HepG2 (cell line): ENCODE data around the gene RPS14. TPM values are rescaled to one million over a fixed set of nuclear protein-coding genes. Genes with fewer than 3 reads are reported as not detected.

Experiments
- ARNT2 ChIP-seq: sonication (generic); formaldehyde crosslinking; IDR thresholded peaks from 2 replicates; pipeline ENCODE4 v1.8.0; 2022; ENCODE audit warnings: mild to moderate bottlenecking, low read depth, missing genetic modification reagents, moderate library complexity
- FOXP1 ChIP-seq, 2 experiments: fragments of 450-650 bp in 1 of 2; IDR thresholded peaks; 2 replicates each; pipeline ENCODE4 v1.6.1; 2017 to 2018; ENCODE audit warnings: antibody characterized with exemption in 1 of 2
- HOXA5 ChIP-seq: sonication (generic); formaldehyde crosslinking; IDR thresholded peaks from 2 replicates; pipeline ENCODE4 v1.4.0; 2020; ENCODE audit warnings: missing genetic modification reagents
- NBN ChIP-seq: fragments of 450-650 bp; conservative IDR thresholded peaks from 2 replicates; pipeline ENCODE4 v1.6.1; 2017
- RBAK ChIP-seq: sonication (generic); formaldehyde crosslinking; IDR thresholded peaks from 2 replicates; pipeline ENCODE4 v1.5.1; 2020; ENCODE audit warnings: mild to moderate bottlenecking, missing genetic modification reagents
- SAFB2 ChIP-seq: sonication (generic); formaldehyde crosslinking; IDR thresholded peaks from 2 replicates; pipeline ENCODE4 v1.5.1; 2020; ENCODE audit warnings: missing genetic modification reagents, low read depth, mild to moderate bottlenecking, borderline replicate concordance
- SNAPC5 ChIP-seq: sonication (generic); formaldehyde crosslinking; IDR thresholded peaks from 2 replicates; pipeline ENCODE4 v1.8.1; 2023; ENCODE audit warnings: mild to moderate bottlenecking, missing genetic modification reagents, borderline replicate concordance
- TEAD3 ChIP-seq: optimal IDR thresholded peaks from 2 replicates; pipeline ENCODE3; 2016; ENCODE audit warnings: borderline replicate concordance
- TRIM24 ChIP-seq: sonication (generic); formaldehyde crosslinking; IDR thresholded peaks from 2 replicates; pipeline ENCODE4 v1.8.0; 2022; ENCODE audit warnings: mild to moderate bottlenecking, missing genetic modification reagents
- UBTF ChIP-seq: sonication (generic); formaldehyde crosslinking; IDR thresholded peaks from 2 replicates; pipeline ENCODE4 v1.4.0; 2020; ENCODE audit warnings: mild to moderate bottlenecking, missing genetic modification reagents
- ZBTB25 ChIP-seq: IDR thresholded peaks from 2 replicates; pipeline ENCODE4 v1.6.1; 2018; ENCODE audit warnings: missing genetic modification reagents
- ZFX ChIP-seq: sonication (generic); formaldehyde crosslinking; IDR thresholded peaks from 2 replicates; pipeline ENCODE4 v1.4.0; 2020; ENCODE audit warnings: mild to moderate bottlenecking, low read depth, missing genetic modification reagents, moderate library complexity
- ZMYM2 ChIP-seq: sonication (generic); formaldehyde crosslinking; IDR thresholded peaks from 2 replicates; pipeline ENCODE4 v1.8.0; 2022; ENCODE audit warnings: mild to moderate bottlenecking, missing genetic modification reagents
- ZNF12 ChIP-seq: sonication (generic); formaldehyde crosslinking; IDR thresholded peaks from 2 replicates; pipeline ENCODE4 v1.5.0; 2020; ENCODE audit warnings: missing genetic modification reagents
- ZNF143 ChIP-seq: sonication (generic); formaldehyde crosslinking; IDR thresholded peaks from 2 replicates; pipeline ENCODE4 v1.4.0; 2020; ENCODE audit warnings: missing genetic modification reagents
- ZNF20 ChIP-seq: sonication (generic); formaldehyde crosslinking; IDR thresholded peaks from 2 replicates; pipeline ENCODE4 v1.4.0; 2020; ENCODE audit warnings: mild to moderate bottlenecking, moderate library complexity, missing genetic modification reagents
- ZNF251 ChIP-seq: sonication (generic); formaldehyde crosslinking; IDR thresholded peaks from 2 replicates; pipeline ENCODE4 v1.9.0; 2021; ENCODE audit warnings: mild to moderate bottlenecking, missing genetic modification reagents
- ZNF34 ChIP-seq: sonication (generic); formaldehyde crosslinking; IDR thresholded peaks from 2 replicates; pipeline ENCODE4 v1.4.0; 2020; ENCODE audit warnings: mild to moderate bottlenecking, missing genetic modification reagents, borderline replicate concordance
- ZNF383 ChIP-seq: sonication (generic); formaldehyde crosslinking; IDR thresholded peaks from 2 replicates; pipeline ENCODE4 v1.4.0; 2020; ENCODE audit warnings: missing genetic modification reagents, mild to moderate bottlenecking, borderline replicate concordance
- ZNF496 ChIP-seq: sonication (generic); formaldehyde crosslinking; IDR thresholded peaks from 2 replicates; pipeline ENCODE4 v1.8.1; 2023; ENCODE audit warnings: mild to moderate bottlenecking, moderate library complexity, missing genetic modification reagents; ENCODE audit not compliant: insufficient replicate concordance
- ZNF530 ChIP-seq: sonication (generic); formaldehyde crosslinking; IDR thresholded peaks from 2 replicates; pipeline ENCODE4 v1.5.0; 2020; ENCODE audit warnings: low read depth, mild to moderate bottlenecking, missing genetic modification reagents
- ZNF546 ChIP-seq: sonication (generic); formaldehyde crosslinking; conservative IDR thresholded peaks from 2 replicates; pipeline ENCODE4 v1.8.1; 2023; ENCODE audit warnings: mild to moderate bottlenecking, missing genetic modification reagents
- ZNF761 ChIP-seq: sonication (generic); formaldehyde crosslinking; conservative IDR thresholded peaks from 2 replicates; pipeline ENCODE4 v1.4.0; 2020; ENCODE audit warnings: mild to moderate bottlenecking, missing genetic modification reagents
- ZNF772 ChIP-seq: sonication (generic); formaldehyde crosslinking; IDR thresholded peaks from 2 replicates; pipeline ENCODE4 v1.5.0; 2020; ENCODE audit warnings: mild to moderate bottlenecking, missing genetic modification reagents
- ZNF792 ChIP-seq: IDR thresholded peaks from 2 replicates; pipeline ENCODE4 v1.6.1; 2016
- ZXDC ChIP-seq: sonication (generic); formaldehyde crosslinking; IDR thresholded peaks from 2 replicates; pipeline ENCODE4 v1.5.0; 2020; ENCODE audit warnings: mild to moderate bottlenecking, missing genetic modification reagents
- polyA plus RNA-seq, 8 experiments: library from polyadenylated mRNA; depleted of rRNA in 3 of 8; stranded (reverse) in 7 of 8; unstranded in 1 of 8; fragments of >200 nt; fragmentation: Illumina TruSeq in 4 of 8; extraction: Trizol in 4 of 8; gene quantifications; 2 replicates each; pipeline versions ENCODE4 v1.2.1 to v1.2.3, GENCODE V29; 2011 to 2016; ENCODE audit warnings: low read depth in 4 of 8, missing spikeins in 1 of 8, mixed read lengths in 1 of 8; ENCODE audit not compliant: insufficient read depth in 1 of 8
- total RNA-seq, 5 experiments: library from RNA; depleted of rRNA; stranded (reverse); fragments of >200 nt; fragmentation: Illumina TruSeq; extraction: Trizol; gene quantifications; 2 replicates each; pipeline ENCODE4 v1.2.3, GENCODE V29; 2016; ENCODE audit warnings: low read depth in 1 of 5

RPS14 gene
- total and polyA plus RNA-seq, 2 of the 13 experiments (the other 11 are each of a cell fraction or from before 2014, with no cell fraction given): 2,116 to 3,295 TPM

GRCh38 chr5:150428106-150428876, 21.2 kb downstream of the RPS14 start (continued):
- TF ChIP-seq UBTF: peak; percentile 62
- TF ChIP-seq TRIM24 (CRISPR knock-in tag): no peak
- TF ChIP-seq SAFB2 (CRISPR knock-in tag): no peak
- TF ChIP-seq ZNF772 (CRISPR knock-in tag): no peak
- TF ChIP-seq ZNF251: no peak
- TF ChIP-seq ZNF761: no peak
- 0 out of 2 replicates have a peak, but pooled peaks have one; percentile 53 for TF ChIP-seq ZMYM2 (CRISPR knock-in tag)
- TF ChIP-seq ZFX: peak; percentile 80
- 0 out of 2 replicates have a peak, but pooled peaks have one; percentile 35 for TF ChIP-seq ARNT2
- TF ChIP-seq HOXA5 (CRISPR knock-in tag): no peak
- no peak for TF ChIP-seq ZNF383 (CRISPR knock-in tag)
- TF ChIP-seq ZNF546 (CRISPR knock-in tag): no peak
- TF ChIP-seq ZXDC: no peak; the same call in 1 of the 2 replicates
- TF ChIP-seq TEAD3 (CRISPR knock-in tag): peak; percentile 10
- TF ChIP-seq SNAPC5 (CRISPR knock-in tag): no peak
- TF ChIP-seq RBAK: no peak
- no peak for TF ChIP-seq ZNF143
- TF ChIP-seq ZNF792 (CRISPR knock-in tag): no peak
- TF ChIP-seq ZBTB25 (CRISPR knock-in tag): no peak
- TF ChIP-seq FOXP1 (IDR thresholded peaks at IDR 0.05): no peak
- TF ChIP-seq FOXP1 (CRISPR knock-in tag; IDR thresholded peaks at IDR 0.05): no peak
- no peak for TF ChIP-seq ZNF20
- no peak for TF ChIP-seq ZNF530 (CRISPR knock-in tag)
- no peak for TF ChIP-seq ZNF12 (CRISPR knock-in tag)
- no peak for TF ChIP-seq NBN
- TF ChIP-seq ZNF34: no peak
- TF ChIP-seq ZNF496 (CRISPR knock-in tag): no peak
